Heart left ventricle (tissue), 16 donors: ENCODE data around the gene TMEM169. TPM values are rescaled to one million over a fixed set of nuclear protein-coding genes. Genes with fewer than 3 reads are reported as not detected.

Experiments
- ATAC-seq, 4 donors: fragments of 200-7000 bp; cut with Tn5 transposase; one replicate each; pipeline ENCODE4 v1.9.1; 2020 to 2022; ENCODE audit warnings: moderate library complexity in 4 of 4, mild to moderate bottlenecking in 3 of 4, moderate number of reproducible peaks in 1 of 4
- DNase-seq, 5 donors: peaks; one replicate each; pipeline ENCODE4 v3.0.0-alpha.2; 2020
- H3K27ac ChIP-seq, 12 donors: fragments of 200-600 bp; sonication (generic) in 4 of 12; one replicate each; pipeline versions ENCODE4 v1.5.0 to v1.8.0; 2016 to 2022; ENCODE audit warnings: mild to moderate bottlenecking in 2 of 12
- H3K27me3 ChIP-seq, 9 donors: fragments of 200-600 bp; sonication (generic) in 2 of 9; one replicate each; pipeline versions ENCODE4 v1.5.1 to v1.8.0; 2016 to 2022; ENCODE audit warnings: mild to moderate bottlenecking in 3 of 9
- H3K36me3 ChIP-seq, 9 donors: fragments of 200-600 bp; sonication (generic) in 2 of 9; one replicate each; pipeline versions ENCODE4 v1.5.0 to v1.8.0; 2018 to 2022; ENCODE audit warnings: mild to moderate bottlenecking in 2 of 9
- H3K4me1 ChIP-seq, 12 donors: fragments of 200-600 bp; sonication (generic) in 4 of 12; one replicate each; pipeline versions ENCODE4 v1.5.0 to v1.8.0; 2016 to 2022; ENCODE audit warnings: mild to moderate bottlenecking in 3 of 12
- H3K4me3 ChIP-seq, 12 donors: fragments of 200-600 bp; sonication (generic) in 4 of 12; one replicate each; pipeline versions ENCODE4 v1.5.0 to v1.8.0; 2017 to 2022; ENCODE audit warnings: mild to moderate bottlenecking in 9 of 12, moderate library complexity in 4 of 12
- H3K9me3 ChIP-seq, 12 donors: fragments of 200-600 bp; sonication (generic) in 4 of 12; one replicate each; pipeline versions ENCODE4 v1.5.0 to v1.8.0; 2016 to 2022; ENCODE audit warnings: mild to moderate bottlenecking in 1 of 12
- POLR2A ChIP-seq, 2 donors: fragments of 450-650 bp; IDR thresholded peaks; one replicate each; pipeline ENCODE4 v1.6.1; 2017; ENCODE audit warnings: antibody characterized with exemption in 2 of 2, mild to moderate bottlenecking in 2 of 2, moderate library complexity in 2 of 2
- WGBS, 4 donors: extraction: QIAGEN DNeasy Blood & Tissue Kit in 2 of 4; methylation state at CpG; one replicate each; pipeline versions ENCODE4 v1.1.5 to v1.1.7; 2013 to 2018; 5-methylcytosine and 5-hydroxymethylcytosine counted together
- intact Hi-C, 10 donors: fragments of 100-400 bp; cut with DNase I; formaldehyde crosslinking; loops; one replicate each; pipeline versions ENCODE4 v1.11.1 to v1.14.2; 2022
- polyA plus RNA-seq, 2 donors: library from polyadenylated mRNA; stranded (reverse); fragments of 200-250 nt; gene quantifications; one replicate each; pipeline ENCODE4 v1.2.3, GENCODE V29; 2013
- total RNA-seq, 9 donors: library from RNA; depleted of rRNA in 2 of 9; stranded (reverse); fragments of >200 nt in 2 of 9; fragmentation: NEBNext Ultra II Directional in 3 of 9; extraction: Animal tissue kit (Norgen Biotek cat#: 25700) in 3 of 9; gene quantifications; one replicate each; pipeline versions ENCODE4 v1.1.0 to v1.2.4, GENCODE V29; 2016 to 2023
- TF ChIP-seq, protein P1 (sequence below), 12 donors: fragments of 200-600 bp; sonication (generic) in 4 of 12; IDR thresholded peaks; one replicate each; pipeline versions ENCODE4 v1.5.0 to v1.8.0; 2018 to 2022; ENCODE audit warnings: antibody characterized with exemption in 12 of 12, mild to moderate bottlenecking in 5 of 12
- donor health status: ischemic (EF 13 %, LVEDD 7.1; RV severe dilation, severe dysfunction).
- donor health status: healthy with polysubstance abuse.
- donor health status: DM: no; HTN: yes; CAD: no.
- donor health status: DM: no; HTN: no; CAD: no.
- donor health status: ischemic (EF 25% LVEDD 6.9; RV normal size, moderate dysfunction).
- donor health status: ischemic (EF 25% LVEDD 5.7; RV mildly dilated, moderate dysfunction).
- donor health status: healthy.
- donor health status: DM: yes; HTN: yes; CAD: no.
- donor health status: ischemic (EF 35%, LVEDD 5.7; RV mildly dilated, moderate dysfunction).
- donor health status: nonischemic (EF 11% LVEDD 7.7; RV severe dilation, severe dysfunction).
- donor health status: DM: yes; HTN: yes; CAD: no.
- donor health status: PGD.
- donor health status: ischemic (EF 29% LVEDD 5.4; RV normal size, mild dysfunction).
- donor health status: nonischemic (EF 23%, LVEDD 6.1; RV moderate dilation, normal function).

Gene TMEM169
- total and polyA plus RNA-seq, 11 donors, result 0.15 to 1.5 (median 0.32) TPM

DNA sequence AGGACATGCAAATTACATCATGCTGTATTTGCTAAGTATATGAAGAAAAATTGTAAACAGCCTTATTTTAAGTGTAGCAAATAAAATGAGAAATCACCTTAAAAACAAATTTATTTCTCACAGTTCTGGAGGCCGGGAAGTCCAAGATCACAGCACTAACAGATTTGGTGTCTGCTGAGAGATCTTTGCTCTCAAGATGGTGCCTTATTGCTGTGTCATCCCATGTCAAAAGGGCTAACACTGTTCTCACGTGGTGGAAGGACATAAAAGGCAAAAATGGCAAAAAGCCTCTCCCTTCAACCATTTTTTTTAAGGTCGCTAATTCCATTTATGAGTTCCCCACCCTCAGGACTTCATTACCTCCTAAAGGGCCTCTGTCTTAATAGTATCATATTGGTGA, 39.5 kb downstream of the TMEM169 start:
- Histone ChIP-seq H3K4me1 (peaks cover 0 to 20% (median 0%) of the 10 kb centered on the region in 12 donors), H3K27me3 (no peaks in the 10 kb centered on the region), H3K36me3 (peaks cover 0 to 100% (median 98%) of the 10 kb centered on the region in 9 donors), H3K4me3 (no peak overlapping the region), H3K27ac (no peak overlapping the region), H3K9me3 (no peaks in the 10 kb centered on the region)
- intact Hi-C loops, result no loop called here
- TF ChIP-seq POLR2A (IDR thresholded peaks at IDR 0.05), result no peak
- TF ChIP-seq, protein P1, sequence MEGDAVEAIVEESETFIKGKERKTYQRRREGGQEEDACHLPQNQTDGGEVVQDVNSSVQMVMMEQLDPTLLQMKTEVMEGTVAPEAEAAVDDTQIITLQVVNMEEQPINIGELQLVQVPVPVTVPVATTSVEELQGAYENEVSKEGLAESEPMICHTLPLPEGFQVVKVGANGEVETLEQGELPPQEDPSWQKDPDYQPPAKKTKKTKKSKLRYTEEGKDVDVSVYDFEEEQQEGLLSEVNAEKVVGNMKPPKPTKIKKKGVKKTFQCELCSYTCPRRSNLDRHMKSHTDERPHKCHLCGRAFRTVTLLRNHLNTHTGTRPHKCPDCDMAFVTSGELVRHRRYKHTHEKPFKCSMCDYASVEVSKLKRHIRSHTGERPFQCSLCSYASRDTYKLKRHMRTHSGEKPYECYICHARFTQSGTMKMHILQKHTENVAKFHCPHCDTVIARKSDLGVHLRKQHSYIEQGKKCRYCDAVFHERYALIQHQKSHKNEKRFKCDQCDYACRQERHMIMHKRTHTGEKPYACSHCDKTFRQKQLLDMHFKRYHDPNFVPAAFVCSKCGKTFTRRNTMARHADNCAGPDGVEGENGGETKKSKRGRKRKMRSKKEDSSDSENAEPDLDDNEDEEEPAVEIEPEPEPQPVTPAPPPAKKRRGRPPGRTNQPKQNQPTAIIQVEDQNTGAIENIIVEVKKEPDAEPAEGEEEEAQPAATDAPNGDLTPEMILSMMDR (IDR thresholded peaks at IDR 0.05), result no peak
- DNase-seq (no peak), ATAC-seq (no peak)
- WGBS, 4 donors, result 86 to 92% (median 90%) methylated on average over 3 of the region's 3 CpGs

DNA sequence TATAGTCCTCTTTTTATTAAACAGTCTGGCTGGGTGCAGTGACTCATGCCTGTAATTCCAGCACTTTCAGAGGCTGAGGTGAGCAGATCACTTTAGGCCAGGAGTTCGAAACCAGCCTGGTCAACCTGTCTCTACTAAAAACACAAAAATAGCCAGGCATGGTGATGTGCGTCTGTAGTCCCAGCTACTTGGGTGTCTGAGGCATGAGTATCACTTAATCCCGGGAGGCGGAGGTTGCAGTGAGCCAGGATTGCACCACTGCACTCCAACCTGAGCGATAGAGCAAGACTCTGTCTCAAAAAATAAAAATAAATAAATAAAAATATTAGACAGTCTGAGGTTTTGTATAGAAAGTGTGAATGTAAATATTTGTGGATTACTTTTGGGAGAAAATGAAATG, 45.2 kb downstream of the TMEM169 start:
- H3K9me3 ChIP-seq, result no peaks in the 10 kb centered on the region
- ATAC-seq (no peak), DNase-seq (no peak)
- WGBS, 4 donors, result 88 to 97% (median 94%) methylated on average over 5 of the region's 5 CpGs
- H3K4me1 ChIP-seq, result peaks cover 0 to 10% (median 0%) of the 10 kb centered on the region in 12 donors
- H3K27ac ChIP-seq, result no peak overlapping the region
- intact Hi-C loops, result no loop called here
- TF ChIP-seq, protein P1 (IDR thresholded peaks at IDR 0.05), result no peak
- TF ChIP-seq POLR2A (IDR thresholded peaks at IDR 0.05), result no peak
- H3K36me3 ChIP-seq, result peaks cover 0 to 100% (median 100%) of the 10 kb centered on the region in 9 donors
- no peak overlapping the region for H3K4me3 ChIP-seq
- H3K27me3 ChIP-seq, result no peaks in the 10 kb centered on the region

DNA sequence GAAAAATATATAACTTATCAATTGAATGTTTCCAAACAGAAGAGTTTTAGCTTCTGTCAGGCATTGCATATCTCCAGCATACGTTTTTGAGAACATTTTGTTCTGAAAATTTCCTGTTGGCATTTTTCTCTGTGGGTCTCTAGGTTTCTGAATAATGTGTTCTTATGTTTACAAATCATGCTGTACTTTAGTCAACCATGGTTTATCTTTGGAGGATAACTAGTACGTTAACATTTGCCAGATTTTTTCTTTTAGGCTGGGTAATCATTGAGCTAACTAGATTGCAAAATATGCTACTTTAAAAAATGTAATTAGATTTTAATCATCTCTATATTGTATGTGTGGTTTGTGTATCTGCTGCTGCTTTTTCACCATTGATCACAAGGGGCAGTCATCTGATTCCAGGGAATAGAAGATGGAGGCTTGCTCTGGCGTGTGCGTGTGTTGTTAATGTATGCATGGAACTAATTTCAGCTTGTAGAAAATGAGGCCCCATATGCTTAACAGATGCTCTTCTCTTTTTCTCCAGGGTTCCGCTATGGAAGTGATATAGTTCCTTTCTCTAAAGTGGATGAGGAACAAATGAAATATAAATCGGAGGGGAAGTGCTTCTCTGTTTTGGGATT, 48.7 kb downstream of the TMEM169 start:
- TF ChIP-seq POLR2A (IDR thresholded peaks at IDR 0.05), result no peak
- TF ChIP-seq, protein P1 (IDR thresholded peaks at IDR 0.05), result no peak
- 84 to 91% (median 86%) methylated on average over 6 of the region's 6 CpGs for WGBS, 4 donors
- H3K4me3 ChIP-seq, result no peak overlapping the region

DNA sequence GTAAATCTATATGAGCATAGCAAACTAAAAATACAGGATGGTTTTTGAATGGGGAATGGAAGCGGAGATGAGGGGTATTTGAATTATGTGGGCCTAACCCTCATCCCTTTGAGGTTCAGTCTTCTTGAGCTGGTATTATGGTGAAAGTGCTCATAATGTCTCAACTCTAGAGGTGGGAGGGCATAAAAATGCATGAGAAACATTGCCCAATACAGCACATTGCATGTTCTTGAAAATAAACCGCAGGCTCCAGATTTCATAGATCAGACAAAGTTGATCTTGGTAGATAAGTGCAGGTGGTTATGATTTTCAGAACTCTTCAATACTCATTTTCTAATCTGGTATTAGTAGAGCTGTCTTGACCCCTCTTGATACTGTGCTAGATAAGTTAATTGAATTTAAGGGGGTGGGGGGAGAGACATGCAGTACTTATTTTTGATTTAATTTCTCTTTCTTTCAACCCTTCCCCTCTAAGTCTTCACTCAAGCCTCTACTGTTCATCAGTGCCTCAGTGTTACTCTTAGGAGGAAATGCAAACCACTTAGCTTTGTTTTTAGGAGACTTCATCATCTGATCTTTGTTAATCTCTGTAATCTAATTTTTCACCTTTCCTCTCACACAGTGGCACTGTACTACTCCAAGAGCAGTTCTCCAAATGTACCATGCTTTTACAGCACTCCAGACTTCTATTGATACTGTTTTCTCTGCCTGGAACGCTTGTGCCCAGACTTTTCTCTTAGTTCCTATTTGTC, 49.6 kb downstream of the TMEM169 start:
- intact Hi-C loops, result no loop called here
- Histone ChIP-seq H3K36me3 (peaks cover 0 to 100% (median 99%) of the 10 kb centered on the region in 9 donors), H3K27ac (no peak overlapping the region), H3K4me3 (no peak overlapping the region), H3K4me1 (peaks cover 0 to 10% (median 0%) of the 10 kb centered on the region in 12 donors), H3K27me3 (no peaks in the 10 kb centered on the region), H3K9me3 (no peaks in the 10 kb centered on the region)
- ATAC-seq, result no peak
- no peak for TF ChIP-seq POLR2A (IDR thresholded peaks at IDR 0.05)
- TF ChIP-seq, protein P1 (IDR thresholded peaks at IDR 0.05), result no peak
- no peak for DNase-seq
- WGBS, 4 donors, result 92 to 97% (median 96%) methylated on average over 3 of the region's 3 CpGs

More for the DNA sequence above, 48.7 kb downstream of the TMEM169 start:
- H3K36me3 ChIP-seq, result peaks cover 0 to 100% (median 100%) of the 10 kb centered on the region in 9 donors
- ATAC-seq (no peak), DNase-seq (no peak)
- intact Hi-C loops, result no loop called here
- no peaks in the 10 kb centered on the region for H3K9me3 ChIP-seq
- H3K27ac ChIP-seq, result no peak overlapping the region
- H3K27me3 ChIP-seq, result no peaks in the 10 kb centered on the region
- H3K4me1 ChIP-seq, result peaks cover 0 to 10% (median 0%) of the 10 kb centered on the region in 12 donors
